K562 treated with DMSO at 1 percent for 48 hours (cell line): Measurements from ENCODE around the gene HPCA. TPM values are rescaled to one million over a fixed set of nuclear protein-coding genes. Genes with fewer than 3 reads are reported as not detected.

Experiments used
- total RNA-seq: library from RNA; unstranded; fragments of 300-600 nt; gene quantifications from 2 replicates; pipeline ENCODE4 v1.2.3, GENCODE V29; 2022; ENCODE audit warnings: low replicate concordance; ENCODE audit errors: extremely low read depth

Gene HPCA
- total RNA-seq = not detected in 2 replicates

DNA sequence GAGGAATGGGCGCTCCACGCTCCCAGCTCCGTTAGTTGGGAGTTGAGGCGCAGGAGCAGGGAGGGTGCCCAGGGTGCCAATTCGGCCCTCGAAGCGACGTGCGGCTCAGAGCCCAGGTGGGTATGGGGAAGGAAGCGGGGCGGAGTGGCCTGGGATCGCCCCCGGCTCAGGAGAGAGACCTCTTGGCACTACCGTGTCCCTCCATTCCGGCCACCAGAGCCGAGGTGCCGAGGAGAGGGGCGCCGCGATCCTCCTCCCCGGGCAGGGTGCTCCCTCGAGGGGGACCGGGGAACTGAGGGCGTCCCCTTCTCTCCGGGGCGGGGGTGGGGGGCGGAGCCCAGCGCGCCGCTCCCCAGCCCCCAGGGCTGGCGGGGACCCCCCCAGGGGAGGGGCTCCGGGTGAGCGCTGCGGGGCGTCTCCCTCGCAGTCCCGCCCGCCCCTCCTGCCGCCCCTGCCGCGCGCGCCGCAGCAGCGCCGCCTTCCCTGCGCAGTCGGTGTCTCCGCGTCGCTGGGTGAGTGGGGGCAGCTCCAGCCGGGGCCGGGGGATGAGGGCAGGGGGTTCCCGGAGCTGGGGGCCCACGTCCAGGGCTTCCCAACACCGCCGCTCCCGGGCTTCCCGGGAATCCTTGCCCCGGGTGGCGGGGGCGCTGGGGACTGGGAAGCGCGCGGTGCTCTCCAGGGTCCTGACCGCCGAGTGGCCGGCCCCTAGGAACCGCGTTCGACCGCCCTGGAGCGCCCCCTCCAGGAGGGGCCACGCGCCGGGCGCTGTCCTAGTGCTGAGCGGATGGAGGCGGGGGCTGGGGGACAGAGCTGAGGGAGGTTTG is at the start of gene HPCA:
Gene HPCA, plus strand, starts transcription at position 488 of the 824 bp plus-strand sequence. CDS start 2,408 bp downstream, outside the sequence.

GRCh38 chr1:32870615-32871363 is 15.5 kb upstream of the HPCA start, which contains the start of gene FNDC5:
TSS of gene FNDC5 (minus strand) at chr1:32870912.

GRCh38 chr1:32900956-32901822 is 14.9 kb downstream of the HPCA start, which contains the start of gene TMEM54:
TSS of gene TMEM54 (minus strand) at chr1:32901389. CDS start at chr1:32901238, 151 bp downstream.

Other genes with a start within 250 kb of the HPCA start
- gene ZBTB8OS, start 235.9 kb upstream of the HPCA start, total RNA-seq = not detected in 2 replicates
- gene RBBP4, start 235.3 kb upstream of the HPCA start, total RNA-seq = not detected in 2 replicates
- not detected in 2 replicates for gene SYNC, start 183.7 kb upstream of the HPCA start, total RNA-seq
- 1,215 TPM in 1 of 2 replicates, not detected in the other for gene YARS1, start 69.1 kb upstream of the HPCA start, total RNA-seq
- not detected in 2 replicates for gene S100PBP, start 68.8 kb upstream of the HPCA start, total RNA-seq
- gene FNDC5, start 15.6 kb upstream of the HPCA start, total RNA-seq = not detected in 2 replicates
- gene TMEM54, start 14.9 kb downstream of the HPCA start, total RNA-seq = not detected in 2 replicates
- not detected in 2 replicates for gene RNF19B, start 78.3 kb downstream of the HPCA start, total RNA-seq
- not detected in 2 replicates for gene AK2, start 150.4 kb downstream of the HPCA start, total RNA-seq
- not detected in 2 replicates for gene AZIN2, start 194.7 kb downstream of the HPCA start, total RNA-seq